ENCODE results near the gene ATP13A4. TPM values are rescaled to one million over a fixed set of nuclear protein-coding genes. Genes with fewer than 3 reads are reported as not detected.

The ATP13A4 gene
- total RNA-seq, 6 experiments from 2014 or later: not detected

DNA sequence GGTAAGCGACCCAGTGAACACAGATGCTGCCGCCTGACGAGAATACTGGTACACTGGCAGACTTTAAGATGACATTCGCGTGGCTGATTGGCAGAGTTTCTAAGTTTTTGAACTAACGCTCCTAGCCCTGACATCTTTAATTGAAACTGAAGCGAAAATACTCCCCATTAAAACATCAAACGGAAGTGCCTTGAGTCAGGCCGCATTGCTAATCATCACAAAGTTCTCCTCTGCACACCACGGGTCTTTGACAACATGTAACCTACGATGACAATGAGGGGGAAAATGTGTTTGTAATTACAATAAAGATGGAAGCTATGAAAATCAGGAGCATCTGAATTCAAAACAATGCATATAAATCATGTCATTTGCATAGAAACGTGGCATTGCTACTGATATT, 44.5 kb downstream of the ATP13A4 start:
- Mint-ChIP-seq H3K27ac (no peak overlapping the region), H3K27me3 (ENCODE audit: insufficient read depth) (no peaks in the 10 kb centered on the region; the same call in 1 of the 2 replicates), H3K36me3 (ENCODE audit: low read depth) (no peaks in the 10 kb centered on the region), H3K9me3 (peaks cover 32% of the 10 kb centered on the region), H3K4me3 (no peak overlapping the region), H3K4me1 (ENCODE audit: low read depth) (no peaks in the 10 kb centered on the region)
- TF ChIP-seq, protein P1, sequence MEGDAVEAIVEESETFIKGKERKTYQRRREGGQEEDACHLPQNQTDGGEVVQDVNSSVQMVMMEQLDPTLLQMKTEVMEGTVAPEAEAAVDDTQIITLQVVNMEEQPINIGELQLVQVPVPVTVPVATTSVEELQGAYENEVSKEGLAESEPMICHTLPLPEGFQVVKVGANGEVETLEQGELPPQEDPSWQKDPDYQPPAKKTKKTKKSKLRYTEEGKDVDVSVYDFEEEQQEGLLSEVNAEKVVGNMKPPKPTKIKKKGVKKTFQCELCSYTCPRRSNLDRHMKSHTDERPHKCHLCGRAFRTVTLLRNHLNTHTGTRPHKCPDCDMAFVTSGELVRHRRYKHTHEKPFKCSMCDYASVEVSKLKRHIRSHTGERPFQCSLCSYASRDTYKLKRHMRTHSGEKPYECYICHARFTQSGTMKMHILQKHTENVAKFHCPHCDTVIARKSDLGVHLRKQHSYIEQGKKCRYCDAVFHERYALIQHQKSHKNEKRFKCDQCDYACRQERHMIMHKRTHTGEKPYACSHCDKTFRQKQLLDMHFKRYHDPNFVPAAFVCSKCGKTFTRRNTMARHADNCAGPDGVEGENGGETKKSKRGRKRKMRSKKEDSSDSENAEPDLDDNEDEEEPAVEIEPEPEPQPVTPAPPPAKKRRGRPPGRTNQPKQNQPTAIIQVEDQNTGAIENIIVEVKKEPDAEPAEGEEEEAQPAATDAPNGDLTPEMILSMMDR (IDR thresholded peaks at IDR 0.05): no peak
- DNase-seq: no peak

DNA sequence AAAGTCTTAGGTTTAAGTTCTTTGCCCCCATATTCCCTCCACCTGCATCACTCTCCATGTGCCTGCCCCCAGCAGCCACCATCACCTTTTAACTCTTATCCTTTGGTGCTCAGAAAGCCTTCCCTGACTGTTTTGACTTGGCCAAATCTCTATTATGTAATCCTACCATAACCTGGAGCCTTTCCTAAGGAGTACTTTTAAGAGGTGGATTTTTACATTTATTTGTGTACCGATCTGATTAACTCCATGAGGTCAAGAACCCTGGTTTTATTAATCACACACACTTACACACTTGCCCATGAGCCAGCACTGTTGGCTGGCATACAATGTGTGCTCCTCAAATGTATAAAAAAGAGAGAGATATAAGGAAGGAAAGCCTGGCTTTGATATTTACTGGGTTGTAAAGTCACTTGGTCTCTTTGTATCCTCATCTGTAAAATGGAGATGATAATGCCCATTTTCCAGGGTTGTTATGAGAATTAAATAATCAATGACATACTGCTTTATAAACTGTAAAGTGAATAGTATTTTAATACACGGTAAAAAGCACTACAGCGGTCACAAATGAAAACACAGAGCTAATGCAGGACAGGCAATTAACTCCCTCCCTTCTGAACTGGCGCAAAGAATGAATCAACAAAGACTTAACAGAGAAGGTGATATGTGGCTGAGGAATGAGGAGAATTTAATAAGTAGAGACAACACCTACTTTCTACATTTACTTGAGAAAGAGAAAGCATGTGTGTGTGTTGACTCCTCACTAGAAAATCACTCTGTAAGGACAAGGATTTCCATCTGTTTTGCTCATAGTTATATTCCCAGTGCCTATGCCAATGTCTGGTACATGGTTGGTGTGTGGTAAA, 45.4 kb downstream of the ATP13A4 start:
- no peak for DNase-seq
- Mint-ChIP-seq H3K36me3 (ENCODE audit: low read depth) (no peaks in the 10 kb centered on the region), H3K27ac (no peak overlapping the region), H3K4me3 (no peak overlapping the region), H3K9me3 (peaks cover 34% of the 10 kb centered on the region), H3K27me3 (ENCODE audit: insufficient read depth) (no peaks in the 10 kb centered on the region; the same call in 1 of the 2 replicates), H3K4me1 (ENCODE audit: low read depth) (no peaks in the 10 kb centered on the region)
- TF ChIP-seq, protein P1 (IDR thresholded peaks at IDR 0.05): no peak

DNA sequence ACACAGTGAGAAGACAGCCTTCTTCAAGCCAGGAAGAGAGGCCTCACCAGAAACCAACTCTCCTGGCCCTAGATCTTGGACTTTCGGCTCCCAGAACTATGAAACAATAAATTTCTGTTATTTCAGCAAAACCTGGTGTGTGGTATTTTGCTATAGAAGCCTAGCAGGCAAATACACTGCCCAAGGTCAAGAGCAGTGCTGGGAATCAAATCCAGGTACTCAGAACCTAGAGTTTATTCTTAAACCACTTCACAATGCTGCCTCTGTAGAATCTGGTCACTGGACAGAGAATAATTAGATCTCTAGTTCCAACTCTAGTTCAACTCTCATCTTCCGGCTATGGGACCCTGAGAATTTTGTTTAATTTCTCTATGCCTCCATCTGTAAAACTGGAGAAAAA, 46.6 kb downstream of the ATP13A4 start:
- no peak overlapping the region for H3K27ac Mint-ChIP-seq
- H3K4me3 Mint-ChIP-seq: no peak overlapping the region
- TF ChIP-seq, protein P1 (IDR thresholded peaks at IDR 0.05): no peak
- H3K27me3 Mint-ChIP-seq (ENCODE audit: insufficient read depth): no peaks in the 10 kb centered on the region
- DNase-seq: no peak
- no peaks in the 10 kb centered on the region for H3K4me1 Mint-ChIP-seq (ENCODE audit: low read depth)
- H3K9me3 Mint-ChIP-seq: peaks cover 33% of the 10 kb centered on the region
- H3K36me3 Mint-ChIP-seq (ENCODE audit: low read depth): no peaks in the 10 kb centered on the region

DNA sequence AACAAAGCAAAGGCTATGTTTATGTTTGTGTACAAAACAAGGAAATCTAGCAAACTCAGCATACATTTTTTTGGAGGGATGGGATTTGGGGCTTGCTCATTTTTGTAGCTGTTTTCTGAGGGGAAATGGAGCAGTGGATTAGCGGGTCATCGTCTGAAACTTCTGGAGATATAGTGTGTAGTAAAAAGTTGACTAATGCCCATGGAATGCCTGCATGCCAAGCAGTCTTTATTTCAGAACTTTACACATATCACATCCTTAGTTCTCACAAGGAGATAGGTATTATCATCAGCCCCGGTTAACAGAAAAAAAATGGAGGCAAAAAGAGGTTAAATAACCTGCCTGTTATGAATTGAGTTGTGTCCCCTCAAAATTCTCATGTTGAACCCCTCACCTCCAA, 47.1 kb downstream of the ATP13A4 start:
- TF ChIP-seq, protein P1 (IDR thresholded peaks at IDR 0.05): no peak
- no peak for DNase-seq
- Mint-ChIP-seq H3K4me1 (ENCODE audit: low read depth) (no peaks in the 10 kb centered on the region), H3K36me3 (ENCODE audit: low read depth) (no peaks in the 10 kb centered on the region), H3K27ac (no peak overlapping the region), H3K9me3 (peaks cover 36% of the 10 kb centered on the region), H3K4me3 (no peak overlapping the region), H3K27me3 (ENCODE audit: insufficient read depth) (no peaks in the 10 kb centered on the region)

DNA sequence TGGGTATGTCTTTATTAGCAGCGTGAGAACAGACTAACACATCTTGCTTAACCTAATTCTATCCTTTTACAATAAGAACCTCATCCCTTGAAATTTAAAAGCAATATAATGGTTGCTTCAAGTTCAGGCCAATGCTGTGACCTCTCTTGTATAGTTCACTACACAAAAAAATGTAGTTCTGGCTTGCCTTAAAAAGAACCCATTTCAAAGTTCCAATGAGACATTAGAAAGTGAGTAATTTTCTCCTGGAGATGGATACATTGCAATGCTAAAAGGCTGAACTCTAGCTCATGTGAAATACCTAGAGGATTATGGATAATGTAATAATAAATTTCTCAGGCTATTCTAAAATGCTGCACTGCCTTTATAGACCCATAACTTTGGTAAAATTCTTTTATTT, 47.8 kb downstream of the ATP13A4 start:
- Mint-ChIP-seq H3K9me3 (peaks cover 33% of the 10 kb centered on the region), H3K36me3 (ENCODE audit: low read depth) (no peaks in the 10 kb centered on the region), H3K27ac (no peak overlapping the region), H3K27me3 (ENCODE audit: insufficient read depth) (no peaks in the 10 kb centered on the region), H3K4me1 (ENCODE audit: low read depth) (no peaks in the 10 kb centered on the region), H3K4me3 (no peak overlapping the region)
- DNase-seq: no peak
- TF ChIP-seq, protein P1 (IDR thresholded peaks at IDR 0.05): no peak

Measured in HFFc6 (cell line).